ENCODE results near the gene KAZALD1. TPM values are rescaled to one million over a fixed set of nuclear protein-coding genes. Genes with fewer than 3 reads are reported as not detected.
A peak's percentile ranks its signal among the peaks of the same experiment; 100 is the strongest.

Gene KAZALD1
- total RNA-seq, 1 donor = 26.4 TPM

GRCh38 chr10:101114646-101115045, 52.9 kb downstream of the KAZALD1 start:
- H3K4me2 ChIP-seq (ENCODE audit: insufficient read depth, low read length) = no peak overlapping the region
- H3K4me3 ChIP-seq (ENCODE audit: insufficient read depth, low read length) = no peak overlapping the region
- H2AFZ ChIP-seq (ENCODE audit: low read length) = no peak overlapping the region
- H3K27ac ChIP-seq (ENCODE audit: low read depth, low read length) = no peak overlapping the region
- no peaks in the 10 kb centered on the region for H3K4me1 ChIP-seq (ENCODE audit: insufficient read depth, low read length)
- H3K79me2 ChIP-seq (ENCODE audit: insufficient read depth, low read length) = no peaks in the 10 kb centered on the region
- H3K36me3 ChIP-seq (ENCODE audit: insufficient read depth, low read length) = no peaks in the 10 kb centered on the region
- H3K9me3 ChIP-seq (ENCODE audit: low read depth, low read length) = no peaks in the 10 kb centered on the region
- no peaks in the 10 kb centered on the region for H4K20me1 ChIP-seq (ENCODE audit: insufficient read depth, low read length)
- peaks cover 62% of the 10 kb centered on the region for H3K27me3 ChIP-seq (ENCODE audit: insufficient read depth, low read length)
- peak; percentile 25 for DNase-seq (ENCODE audit: insufficient read length, low spot score, missing footprints)
- no peak for TF ChIP-seq CTCF (IDR thresholded peaks at IDR 0.05; ENCODE audit: extremely low read depth, low read depth, low read length)

Other genes starting within 250 kb of the KAZALD1 start
- gene SLF2, start 149.0 kb upstream of the KAZALD1 start, total RNA-seq = 39.1 and 43.0 TPM in 2 replicates
- gene SEMA4G, start 92.5 kb upstream of the KAZALD1 start, total RNA-seq = under 0.01 and 0.29 TPM in 2 replicates
- 48.5 and 55.7 TPM in 2 replicates for gene MRPL43, start 74.5 kb upstream of the KAZALD1 start, total RNA-seq
- gene TWNK, start 74.4 kb upstream of the KAZALD1 start, total RNA-seq = 3.2 and 3.3 TPM in 2 replicates
- 117 and 127 TPM in 2 replicates for gene LZTS2, start 62.2 kb upstream of the KAZALD1 start, total RNA-seq
- gene PDZD7, start 30.9 kb upstream of the KAZALD1 start, total RNA-seq = 0.72 and 1.2 TPM in 2 replicates
- 103 and 106 TPM in 2 replicates for gene SFXN3, start 30.8 kb upstream of the KAZALD1 start, total RNA-seq
- gene TLX1, start 69.3 kb downstream of the KAZALD1 start, total RNA-seq = not detected in 2 replicates
- gene LBX1, start 167.5 kb downstream of the KAZALD1 start, total RNA-seq = not detected in 2 replicates

All from osteoblast (primary cell).